Esophagus mucosa (tissue), 1 donor: Measurements from ENCODE around the gene CREG2. TPM values are rescaled to one million over a fixed set of nuclear protein-coding genes. Genes with fewer than 3 reads are reported as not detected.
"Not testable (repeated sequence)": the region's sequence is repeated elsewhere in the genome, so short reads cannot be mapped to it uniquely, and the experiment has no call there.

ENCODE experiments used
- ATAC-seq: fragments of 200-7000 bp; cut with Tn5 transposase; one replicate; pipeline ENCODE4 v1.9.1; 2020
- total RNA-seq: library from RNA; stranded (reverse); gene quantifications from one replicate; pipeline ENCODE4 v1.2.4, GENCODE V29; 2023
- donor health status: DM: yes; HTN: yes; CAD: no.

CREG2 gene
- total RNA-seq, 1 donor from 2014 or later, result 2.3 TPM

GRCh38 chr2:101371636-101372035 is 15.7 kb downstream of the CREG2 start:
- ATAC-seq, result no peak

- ATAC-seq, result no peak
Measured at GRCh38 chr2:101369100-101369499, 18.2 kb downstream of the CREG2 start.

GRCh38 chr2:101368376-101368775 is 18.9 kb downstream of the CREG2 start:
- ATAC-seq, result no peak

- ATAC-seq, result no peak
Measured at GRCh38 chr2:101367508-101367907, 19.8 kb downstream of the CREG2 start.

GRCh38 chr2:101364878-101365277 is 22.4 kb downstream of the CREG2 start:
- no peak for ATAC-seq

- ATAC-seq, result no peak
Measured at GRCh38 chr2:101362777-101363176, 24.5 kb downstream of the CREG2 start.

- ATAC-seq, result no peak
Measured at GRCh38 chr2:101362316-101362715, 25.0 kb downstream of the CREG2 start.

GRCh38 chr2:101361522-101361921 is 25.8 kb downstream of the CREG2 start:
- ATAC-seq, result peak; percentile 78

- no peak for ATAC-seq
Measured at GRCh38 chr2:101361121-101361520, 26.2 kb downstream of the CREG2 start.

- peak; percentile 82 for ATAC-seq
Measured at GRCh38 chr2:101360232-101360631, 27.1 kb downstream of the CREG2 start.

GRCh38 chr2:101359410-101359954 is 27.8 kb downstream of the CREG2 start:
- ATAC-seq, result no peak

GRCh38 chr2:101357376-101357775 is 29.9 kb downstream of the CREG2 start:
- ATAC-seq, result no peak

GRCh38 chr2:101356521-101356920 is 30.8 kb downstream of the CREG2 start:
- peak; percentile 48 for ATAC-seq

GRCh38 chr2:101356055-101356454 is 31.2 kb downstream of the CREG2 start:
- ATAC-seq, result no peak

GRCh38 chr2:101355401-101356054 is 31.8 kb downstream of the CREG2 start:
- ATAC-seq, result peak; percentile 48

- ATAC-seq, result no peak
Measured at GRCh38 chr2:101354420-101355311, 32.6 kb downstream of the CREG2 start.

GRCh38 chr2:101352631-101353030 is 34.7 kb downstream of the CREG2 start:
- ATAC-seq, result not testable (repeated sequence)

GRCh38 chr2:101351207-101351606 is 36.1 kb downstream of the CREG2 start:
- no peak for ATAC-seq

GRCh38 chr2:101349893-101350662 is 37.2 kb downstream of the CREG2 start:
- ATAC-seq, result no peak

GRCh38 chr2:101348883-101349282 is 38.4 kb downstream of the CREG2 start:
- no peak for ATAC-seq

- no peak for ATAC-seq
Measured at GRCh38 chr2:101346909-101347308, 40.4 kb downstream of the CREG2 start.

- ATAC-seq, result no peak
Measured at GRCh38 chr2:101344137-101344536, 43.2 kb downstream of the CREG2 start.

GRCh38 chr2:101342625-101343008 is 44.7 kb downstream of the CREG2 start:
- ATAC-seq, result no peak
